Neural cell (in vitro differentiated cells): ENCODE measurements around the gene SYNJ2BP. TPM values are rescaled to one million over a fixed set of nuclear protein-coding genes. Genes with fewer than 3 reads are reported as not detected.

Experiments
- H2AFZ ChIP-seq: fragments of 200-600, 300-800 bp; sonication (generic), shearing (Covaris generic); 2 replicates; pipeline ENCODE4 v1.6.0; 2014; ENCODE audit warnings: low read depth, mild to moderate bottlenecking, antibody characterized with exemption, low read length, moderate library complexity
- H3F3A ChIP-seq: fragments of 200-600 bp; shearing (Covaris generic); 2 replicates; pipeline ENCODE4 v1.6.1; 2016; ENCODE audit warnings: mild to moderate bottlenecking, moderate library complexity, mixed read lengths, antibody characterized with exemption, low read length; ENCODE audit not compliant: insufficient read depth, poor library complexity, severe bottlenecking
- H3K27ac ChIP-seq: fragments of 200-600, 300-800 bp; sonication (generic), shearing (Covaris generic); 2 replicates; pipeline ENCODE4 v1.5.1; 2014; ENCODE audit warnings: mild to moderate bottlenecking, low read length, moderate library complexity
- H3K27me3 ChIP-seq: fragments of 300-800, 200-600 bp; sonication (generic), shearing (Covaris generic); 2 replicates; pipeline ENCODE4 v1.6.0; 2014; ENCODE audit warnings: mild to moderate bottlenecking, low read depth, low read length, moderate library complexity; ENCODE audit not compliant: insufficient read depth
- H3K36me3 ChIP-seq: fragments of 300-800, 200-600 bp; sonication (generic), shearing (Covaris generic); 2 replicates; pipeline ENCODE4 v1.5.1; 2014; ENCODE audit warnings: mild to moderate bottlenecking, antibody characterized with exemption, low read length, moderate library complexity; ENCODE audit not compliant: insufficient read depth
- H3K4me2 ChIP-seq: fragments of 300-800, 200-600 bp; sonication (generic), shearing (Covaris generic); 2 replicates; pipeline ENCODE4 v1.6.0; 2014; ENCODE audit warnings: mild to moderate bottlenecking, low read length
- H3K4me3 ChIP-seq: fragments of 300-800, 200-600 bp; sonication (generic), shearing (Covaris generic); 2 replicates; pipeline ENCODE4 v1.5.1; 2014; ENCODE audit warnings: mild to moderate bottlenecking, low read length, moderate library complexity
- H3K79me2 ChIP-seq: fragments of 200-600 bp; shearing (Covaris generic); replicated peaks from 2 replicates; pipeline ENCODE4 v1.6.0; 2014; ENCODE audit warnings: mild to moderate bottlenecking, low read length, moderate library complexity; ENCODE audit not compliant: insufficient read depth
- H3K9ac ChIP-seq: fragments of 300-800, 200-600 bp; sonication (generic), shearing (Covaris generic); 2 replicates; pipeline ENCODE4 v1.6.1; 2016; ENCODE audit warnings: mild to moderate bottlenecking, low read length, mixed read lengths
- H3K9me2 ChIP-seq: fragments of 200-600 bp; shearing (Covaris generic); 2 replicates; pipeline ENCODE4 v1.6.1; 2016; ENCODE audit warnings: mild to moderate bottlenecking, low read length, mixed read lengths; ENCODE audit not compliant: insufficient read depth
- H3K9me3 ChIP-seq: fragments of 200-600, 300-800 bp; sonication (generic), shearing (Covaris generic); 2 replicates; pipeline ENCODE4 v1.6.1; 2016; ENCODE audit warnings: mild to moderate bottlenecking, mixed run types, low read length, moderate library complexity, mixed read lengths
- H4K20me1 ChIP-seq: fragments of 200-600 bp; shearing (Covaris generic); 2 replicates; pipeline ENCODE4 v1.6.1; 2016; ENCODE audit warnings: mild to moderate bottlenecking, mixed run types; ENCODE audit not compliant: insufficient read depth
- EP300 ChIP-seq: fragments of 450-650 bp; conservative IDR thresholded peaks from 2 replicates; pipeline ENCODE4 v1.6.1; 2014; ENCODE audit warnings: antibody characterized with exemption, mild to moderate bottlenecking, moderate library complexity; ENCODE audit not compliant: poor library complexity, severe bottlenecking
- EZH2 ChIP-seq: fragments of 200-600, 300-800 bp; shearing (Covaris generic), sonication (generic); IDR thresholded peaks from 2 replicates; pipeline ENCODE4 v1.6.1; 2014; ENCODE audit warnings: antibody characterized with exemption, low read length, borderline replicate concordance, mild to moderate bottlenecking; ENCODE audit not compliant: insufficient read depth, poor library complexity, severe bottlenecking
- MXI1 ChIP-seq: fragments of 450-650 bp; conservative IDR thresholded peaks from 2 replicates; pipeline ENCODE4 v1.6.1; 2014; ENCODE audit warnings: antibody characterized with exemption, mild to moderate bottlenecking; ENCODE audit not compliant: poor library complexity, severe bottlenecking
- POLR2AphosphoS5 ChIP-seq: IDR thresholded peaks from 2 replicates; pipeline ENCODE4 v1.6.1; 2012
- RAD21 ChIP-seq: fragments of 450-650 bp; conservative IDR thresholded peaks from 2 replicates; pipeline ENCODE4 v1.6.1; 2014; ENCODE audit warnings: antibody characterized with exemption, mild to moderate bottlenecking, moderate library complexity
- SMC3 ChIP-seq: fragments of 450-650 bp; conservative IDR thresholded peaks from 2 replicates; pipeline ENCODE4 v1.6.1; 2014; ENCODE audit warnings: antibody characterized with exemption, mild to moderate bottlenecking, moderate library complexity; ENCODE audit not compliant: poor library complexity
- TAF1 ChIP-seq: IDR thresholded peaks from 2 replicates; pipeline ENCODE4 v1.6.1; 2012; ENCODE audit warnings: low read depth
- polyA plus RNA-seq: library from polyadenylated mRNA; depleted of rRNA; stranded (reverse); fragments of >200 nt; gene quantifications from 2 replicates; pipeline ENCODE4 v1.2.3, GENCODE V29; 2014
- TF ChIP-seq, protein P1 (sequence below): IDR thresholded peaks from 2 replicates; pipeline ENCODE4 v1.6.1; 2012; ENCODE audit warnings: borderline replicate concordance
- TF ChIP-seq, protein P2 (sequence below): fragments of 450-650 bp; IDR thresholded peaks from 2 replicates; pipeline ENCODE4 v1.5.1; 2014; ENCODE audit warnings: antibody characterized with exemption, mild to moderate bottlenecking, moderate library complexity; ENCODE audit not compliant: poor library complexity, severe bottlenecking

SYNJ2BP gene
- polyA plus RNA-seq, 1 donor from 2014 or later: 27.7 TPM

DNA sequence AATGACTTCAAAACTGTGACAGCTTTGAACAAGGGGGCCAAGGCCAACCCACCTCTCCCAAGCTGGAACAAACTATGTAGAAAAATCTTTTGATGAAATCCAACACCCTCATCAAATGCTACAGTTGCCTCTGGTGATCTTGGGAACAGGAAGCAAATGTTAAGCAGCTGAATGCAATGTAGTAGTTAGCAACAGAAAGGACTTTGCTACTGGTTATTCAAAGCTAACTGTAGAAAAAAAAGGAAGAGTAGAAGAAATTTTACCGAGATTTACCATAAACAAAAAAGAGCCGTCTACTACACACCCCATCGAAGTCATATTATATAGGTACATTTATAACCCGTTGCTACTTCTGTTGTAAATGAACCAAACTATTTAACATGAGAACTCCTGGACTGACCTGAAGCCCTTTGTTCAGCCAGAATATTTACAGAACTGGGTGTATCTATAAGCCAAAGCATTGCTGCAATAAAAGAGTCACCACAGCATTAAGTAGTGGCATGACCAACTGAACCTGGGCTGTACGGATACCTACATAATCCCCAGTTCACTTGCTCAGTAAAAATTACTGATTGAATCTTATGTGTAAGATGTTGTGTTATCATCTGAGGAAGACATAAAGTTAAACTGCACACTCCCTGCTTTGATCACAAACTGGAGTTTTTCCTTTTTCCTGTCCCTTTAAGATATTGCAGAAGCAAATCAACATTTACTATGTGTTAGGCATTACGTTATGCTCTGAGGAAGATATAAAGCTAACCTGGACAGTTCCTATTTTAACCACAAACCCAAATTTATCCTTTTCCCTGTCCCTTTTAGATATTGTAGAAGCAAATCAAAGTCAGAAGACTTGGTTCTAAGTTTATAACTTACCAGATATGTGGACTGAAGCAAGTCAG lies 25.1 kb downstream of the SYNJ2BP start:
- no peaks in the 10 kb centered on the region for H3K27me3 ChIP-seq
- H3K79me2 ChIP-seq: no peaks in the 10 kb centered on the region
- no peaks in the 10 kb centered on the region for H3K9me3 ChIP-seq
- no peaks in the 10 kb centered on the region for H3K9me2 ChIP-seq
- no peak overlapping the region for H3K27ac ChIP-seq
- H3K4me3 ChIP-seq: no peak overlapping the region
- no peaks in the 10 kb centered on the region for H4K20me1 ChIP-seq
- H3F3A ChIP-seq: no peaks in the 10 kb centered on the region
- no peak overlapping the region for H3K9ac ChIP-seq
- no peaks in the 10 kb centered on the region for H3K36me3 ChIP-seq
- H3K4me2 ChIP-seq: no peak overlapping the region
- TF ChIP-seq, protein P1, sequence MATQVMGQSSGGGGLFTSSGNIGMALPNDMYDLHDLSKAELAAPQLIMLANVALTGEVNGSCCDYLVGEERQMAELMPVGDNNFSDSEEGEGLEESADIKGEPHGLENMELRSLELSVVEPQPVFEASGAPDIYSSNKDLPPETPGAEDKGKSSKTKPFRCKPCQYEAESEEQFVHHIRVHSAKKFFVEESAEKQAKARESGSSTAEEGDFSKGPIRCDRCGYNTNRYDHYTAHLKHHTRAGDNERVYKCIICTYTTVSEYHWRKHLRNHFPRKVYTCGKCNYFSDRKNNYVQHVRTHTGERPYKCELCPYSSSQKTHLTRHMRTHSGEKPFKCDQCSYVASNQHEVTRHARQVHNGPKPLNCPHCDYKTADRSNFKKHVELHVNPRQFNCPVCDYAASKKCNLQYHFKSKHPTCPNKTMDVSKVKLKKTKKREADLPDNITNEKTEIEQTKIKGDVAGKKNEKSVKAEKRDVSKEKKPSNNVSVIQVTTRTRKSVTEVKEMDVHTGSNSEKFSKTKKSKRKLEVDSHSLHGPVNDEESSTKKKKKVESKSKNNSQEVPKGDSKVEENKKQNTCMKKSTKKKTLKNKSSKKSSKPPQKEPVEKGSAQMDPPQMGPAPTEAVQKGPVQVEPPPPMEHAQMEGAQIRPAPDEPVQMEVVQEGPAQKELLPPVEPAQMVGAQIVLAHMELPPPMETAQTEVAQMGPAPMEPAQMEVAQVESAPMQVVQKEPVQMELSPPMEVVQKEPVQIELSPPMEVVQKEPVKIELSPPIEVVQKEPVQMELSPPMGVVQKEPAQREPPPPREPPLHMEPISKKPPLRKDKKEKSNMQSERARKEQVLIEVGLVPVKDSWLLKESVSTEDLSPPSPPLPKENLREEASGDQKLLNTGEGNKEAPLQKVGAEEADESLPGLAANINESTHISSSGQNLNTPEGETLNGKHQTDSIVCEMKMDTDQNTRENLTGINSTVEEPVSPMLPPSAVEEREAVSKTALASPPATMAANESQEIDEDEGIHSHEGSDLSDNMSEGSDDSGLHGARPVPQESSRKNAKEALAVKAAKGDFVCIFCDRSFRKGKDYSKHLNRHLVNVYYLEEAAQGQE: no peak
- TF ChIP-seq, protein P2, sequence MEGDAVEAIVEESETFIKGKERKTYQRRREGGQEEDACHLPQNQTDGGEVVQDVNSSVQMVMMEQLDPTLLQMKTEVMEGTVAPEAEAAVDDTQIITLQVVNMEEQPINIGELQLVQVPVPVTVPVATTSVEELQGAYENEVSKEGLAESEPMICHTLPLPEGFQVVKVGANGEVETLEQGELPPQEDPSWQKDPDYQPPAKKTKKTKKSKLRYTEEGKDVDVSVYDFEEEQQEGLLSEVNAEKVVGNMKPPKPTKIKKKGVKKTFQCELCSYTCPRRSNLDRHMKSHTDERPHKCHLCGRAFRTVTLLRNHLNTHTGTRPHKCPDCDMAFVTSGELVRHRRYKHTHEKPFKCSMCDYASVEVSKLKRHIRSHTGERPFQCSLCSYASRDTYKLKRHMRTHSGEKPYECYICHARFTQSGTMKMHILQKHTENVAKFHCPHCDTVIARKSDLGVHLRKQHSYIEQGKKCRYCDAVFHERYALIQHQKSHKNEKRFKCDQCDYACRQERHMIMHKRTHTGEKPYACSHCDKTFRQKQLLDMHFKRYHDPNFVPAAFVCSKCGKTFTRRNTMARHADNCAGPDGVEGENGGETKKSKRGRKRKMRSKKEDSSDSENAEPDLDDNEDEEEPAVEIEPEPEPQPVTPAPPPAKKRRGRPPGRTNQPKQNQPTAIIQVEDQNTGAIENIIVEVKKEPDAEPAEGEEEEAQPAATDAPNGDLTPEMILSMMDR: no peak
- no peak for TF ChIP-seq RAD21
- TF ChIP-seq EP300: no peak
- TF ChIP-seq TAF1: no peak
- no peak overlapping the region for H2AFZ ChIP-seq

DNA sequence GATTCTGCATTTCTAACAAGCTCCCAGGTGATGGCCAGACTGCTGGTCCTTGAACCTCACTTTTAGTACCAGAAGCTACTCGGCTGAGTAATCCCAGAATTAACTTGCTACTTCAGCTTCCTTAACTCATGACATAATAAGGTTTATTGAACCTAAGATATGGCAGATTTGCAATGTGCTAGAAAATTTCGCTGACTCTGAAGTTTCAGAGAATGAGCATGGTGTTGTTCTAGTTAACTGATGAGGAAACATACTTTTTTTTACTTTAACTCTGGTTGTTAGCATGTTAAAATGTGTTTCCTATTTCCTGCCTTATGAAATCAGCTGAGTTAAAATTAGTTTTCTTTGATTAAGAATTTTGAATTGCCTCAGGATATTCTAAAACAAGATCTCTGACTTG lies 34.4 kb downstream of the SYNJ2BP start:
- H3K9me3 ChIP-seq: no peaks in the 10 kb centered on the region
- H3K9ac ChIP-seq: no peak overlapping the region
- no peak overlapping the region for H3K4me3 ChIP-seq
- H4K20me1 ChIP-seq: no peaks in the 10 kb centered on the region
- no peak overlapping the region for H3K4me2 ChIP-seq
- H3K9me2 ChIP-seq: no peaks in the 10 kb centered on the region
- H3K79me2 ChIP-seq: no peaks in the 10 kb centered on the region
- no peaks in the 10 kb centered on the region for H3F3A ChIP-seq
- H3K27me3 ChIP-seq: no peaks in the 10 kb centered on the region
- TF ChIP-seq MXI1: no peak
- no peak for TF ChIP-seq EP300
- TF ChIP-seq RAD21: no peak
- TF ChIP-seq, protein P1: no peak
- TF ChIP-seq, protein P2: no peak
- TF ChIP-seq SMC3: no peak
- no peak for TF ChIP-seq EZH2
- TF ChIP-seq POLR2AphosphoS5: no peak
- no peak for TF ChIP-seq TAF1
- H3K36me3 ChIP-seq: no peaks in the 10 kb centered on the region
- H3K27ac ChIP-seq: no peak overlapping the region
- no peak overlapping the region for H2AFZ ChIP-seq
